ENCODE data around the gene AWAT1.
"Not testable (repeated sequence)": the region's sequence is repeated elsewhere in the genome, so short reads cannot be mapped to it uniquely, and the experiment has no call there.

The AWAT1 gene

GRCh38 chrX:70234355-70234754 is at the start of gene AWAT1:
TSS of gene AWAT1 (plus strand) at chrX:70234655. CDS start at chrX:70234696, 41 bp downstream.
- no peak for DNase-seq

DNA sequence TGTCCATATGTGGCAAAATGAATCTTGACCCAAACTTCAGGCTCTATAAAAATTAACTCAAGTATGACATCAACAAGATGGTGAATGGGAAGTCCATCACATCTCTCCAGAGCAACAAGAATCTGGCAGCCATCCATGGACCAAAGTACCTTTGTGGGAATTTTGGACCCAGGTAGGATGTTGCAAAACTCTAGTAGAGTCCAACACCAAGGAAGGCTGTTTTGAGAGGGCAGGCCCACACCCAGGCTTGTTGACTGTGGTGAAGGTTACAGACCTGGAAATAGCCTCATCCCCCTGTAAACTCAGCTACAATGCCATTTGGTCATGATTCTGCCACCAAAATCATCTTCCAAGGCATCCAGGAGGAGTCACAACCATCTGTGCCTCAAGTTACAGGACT is 44.2 kb upstream of the AWAT1 start:
- DNase-seq, result no peak

- DNase-seq, result no peak
Observed at GRCh38 chrX:70196961-70197720, 37.3 kb upstream of the AWAT1 start.

- no peak for DNase-seq
Observed at GRCh38 chrX:70201732-70202131, 32.7 kb upstream of the AWAT1 start.

DNA sequence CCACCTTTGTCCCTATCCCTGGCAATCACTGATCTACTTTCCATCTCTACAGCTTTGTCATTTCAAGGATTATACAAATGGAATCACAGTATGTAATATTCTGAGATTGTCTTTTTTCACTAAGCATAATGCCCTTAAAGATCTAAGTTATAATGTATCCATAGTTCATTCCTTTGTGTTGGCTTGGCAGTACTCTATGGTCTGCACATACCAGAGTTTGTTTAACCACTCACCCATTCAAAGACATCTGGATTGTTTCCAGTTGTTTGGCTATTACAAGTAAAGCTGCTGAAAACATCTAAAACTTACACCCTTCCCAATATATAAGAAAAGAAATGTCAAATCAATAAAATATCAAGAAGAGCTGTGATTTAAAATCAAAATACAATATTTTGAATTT is 26.0 kb upstream of the AWAT1 start:
- no peak for DNase-seq

DNA sequence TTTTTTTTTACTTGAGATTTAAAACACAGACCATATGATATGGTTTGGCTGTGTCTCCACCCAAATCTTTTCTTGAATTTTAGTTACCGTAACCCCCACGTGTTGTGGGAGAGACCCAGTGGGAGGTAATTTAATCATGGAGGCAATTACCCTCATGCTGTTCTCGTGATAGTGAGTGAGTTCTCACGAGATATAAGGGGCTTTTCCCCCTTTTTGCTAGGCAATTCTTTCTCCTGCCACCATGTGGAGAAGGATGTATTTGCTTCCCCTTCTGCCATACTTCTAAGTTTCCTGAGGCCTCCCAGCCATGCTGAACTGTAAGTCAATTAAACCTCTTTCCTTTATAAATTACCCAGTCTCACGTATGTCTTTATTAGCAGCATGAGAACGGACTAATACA is 24.9 kb upstream of the AWAT1 start:
- not testable (repeated sequence) for DNase-seq

- DNase-seq, result peak; percentile 72
Observed at GRCh38 chrX:70219938-70220764, 14.3 kb upstream of the AWAT1 start.

DNA sequence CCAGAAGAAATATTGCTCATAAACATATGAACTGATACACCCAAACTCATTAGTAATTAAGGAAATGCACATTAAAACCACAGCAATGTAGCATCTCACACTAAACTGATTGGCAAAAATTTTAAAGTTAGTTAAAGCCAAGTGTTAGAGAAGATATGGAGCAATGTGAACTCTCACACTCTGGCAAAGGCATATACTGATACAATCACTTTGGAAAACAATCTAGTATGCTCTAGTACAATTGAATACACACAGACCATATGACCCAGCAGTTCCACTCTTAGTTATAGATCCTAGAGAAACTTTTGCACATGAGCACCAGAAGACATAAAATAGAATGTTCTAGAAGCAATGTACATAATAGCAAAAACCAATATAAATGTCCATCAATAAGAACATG is 8.4 kb upstream of the AWAT1 start:
- no peak for DNase-seq

DNA sequence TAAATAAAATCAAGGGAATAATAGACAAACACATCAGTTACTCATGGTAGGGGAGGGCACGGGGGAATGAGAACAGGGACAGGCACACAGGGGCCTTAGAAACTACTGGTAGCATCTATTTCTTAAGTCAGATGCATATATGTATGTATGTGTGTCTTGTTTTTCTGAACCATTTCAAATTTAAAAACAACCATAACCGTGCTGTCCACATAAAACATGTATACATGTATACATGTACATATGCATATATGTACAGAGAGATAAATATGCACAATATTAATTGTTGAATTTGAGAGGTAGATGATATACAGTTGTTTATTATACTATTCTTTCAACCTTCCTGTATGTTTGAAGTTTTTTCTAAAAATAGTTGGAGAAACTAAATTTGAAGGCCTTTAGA is 7.8 kb upstream of the AWAT1 start:
- DNase-seq, result no peak

DNA sequence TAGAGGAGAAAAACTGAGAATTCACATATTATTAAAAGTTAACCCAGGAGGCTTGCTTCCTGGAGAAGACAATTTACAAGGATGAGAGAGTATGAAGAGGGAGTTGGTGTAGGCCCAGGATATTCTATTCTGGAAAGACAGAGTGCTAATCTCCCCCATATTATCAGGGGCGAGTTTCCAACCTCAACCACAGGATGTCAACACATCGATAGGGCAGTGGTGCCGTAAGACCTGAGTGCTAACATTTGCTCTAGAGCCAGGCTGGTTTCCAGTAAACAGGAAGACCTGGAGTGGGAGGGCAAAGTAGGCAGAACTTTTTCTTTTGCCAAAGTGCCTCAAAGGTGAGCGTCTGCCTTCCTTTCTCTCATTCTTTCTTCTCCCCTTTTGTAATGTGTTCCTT is 2.8 kb upstream of the AWAT1 start:
- no peak for DNase-seq

DNA sequence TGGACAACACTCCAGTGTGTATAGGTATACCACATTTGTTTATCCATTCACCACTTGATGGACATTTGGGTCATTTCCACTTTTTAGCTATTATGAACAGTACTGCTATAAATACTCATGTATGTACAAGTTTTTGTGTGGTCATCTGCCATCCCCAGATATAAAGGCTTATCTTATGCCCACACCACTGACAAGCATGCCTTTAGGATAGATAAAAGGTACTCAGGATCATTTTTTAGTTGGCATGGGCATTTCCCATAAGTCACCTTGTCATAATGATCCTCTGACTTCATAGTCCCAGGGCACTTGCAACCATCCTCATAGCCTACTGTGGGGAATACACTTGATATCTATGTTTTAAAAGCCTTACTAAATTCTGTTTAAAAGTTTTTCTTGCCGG is 6.3 kb downstream of the AWAT1 start:
- no peak for DNase-seq

DNA sequence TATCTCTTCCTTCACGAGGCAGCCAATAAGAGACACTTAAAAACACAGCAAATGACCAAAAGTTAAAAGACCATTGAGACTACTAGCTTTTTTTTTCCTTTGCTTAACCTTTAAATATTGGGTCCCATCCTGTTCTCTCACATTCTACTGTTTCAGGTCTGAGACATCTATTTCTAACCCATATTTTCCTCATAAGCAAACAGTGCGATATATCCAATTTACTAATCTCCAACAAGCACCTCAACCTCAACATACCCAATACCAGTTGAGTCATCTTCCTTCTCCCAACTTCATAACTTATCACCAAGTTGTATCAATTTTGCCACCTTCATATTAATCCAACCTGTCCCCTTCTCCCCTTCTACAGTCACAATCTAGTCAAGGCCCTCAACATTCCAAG is 7.0 kb downstream of the AWAT1 start:
- DNase-seq, result no peak

DNA sequence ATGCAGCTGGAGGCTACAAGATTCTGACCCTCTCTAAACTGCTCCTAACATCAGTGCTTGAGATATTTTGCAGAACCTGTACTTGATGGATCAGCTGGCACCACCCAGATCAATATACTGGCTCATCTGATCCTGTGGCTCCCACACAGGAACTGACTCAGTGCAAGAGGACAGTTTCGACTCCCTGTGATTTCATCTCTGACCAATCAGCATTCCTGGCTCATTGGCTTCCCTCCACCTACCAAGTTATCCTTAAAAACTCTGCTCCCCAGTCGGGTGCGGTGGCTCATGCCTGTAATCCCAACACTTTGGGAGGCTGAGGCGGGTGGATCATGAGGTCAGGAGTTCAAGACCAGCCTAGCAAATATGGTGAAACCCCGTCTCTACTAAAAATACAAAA is 9.1 kb downstream of the AWAT1 start:
- DNase-seq, result not testable (repeated sequence)

GRCh38 chrX:70244881-70245280 is 10.4 kb downstream of the AWAT1 start:
- DNase-seq, result no peak

- no peak for DNase-seq
Observed at GRCh38 chrX:70247252-70247651, 12.8 kb downstream of the AWAT1 start.

GRCh38 chrX:70252491-70252890 is 18.0 kb downstream of the AWAT1 start:
- no peak for DNase-seq

- DNase-seq, result no peak
Observed at GRCh38 chrX:70253377-70254062, 19.1 kb downstream of the AWAT1 start.

DNA sequence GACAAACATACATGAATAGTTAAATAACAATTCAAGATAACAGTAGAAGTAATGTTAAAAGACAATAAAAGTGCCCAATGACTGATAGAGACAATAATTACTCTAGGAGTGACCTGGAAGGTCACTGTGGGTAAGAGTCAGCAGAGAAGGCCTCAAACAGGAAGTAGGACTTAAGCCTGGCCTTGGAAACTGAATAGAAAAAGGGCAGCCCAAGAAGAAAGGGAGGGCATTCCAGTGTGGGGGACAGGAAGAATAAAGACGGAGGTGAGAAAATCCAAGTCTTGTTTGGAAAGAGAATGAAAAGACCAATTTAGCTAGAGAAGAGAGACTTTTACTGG is 19.6 kb downstream of the AWAT1 start:
- no peak for DNase-seq

DNA sequence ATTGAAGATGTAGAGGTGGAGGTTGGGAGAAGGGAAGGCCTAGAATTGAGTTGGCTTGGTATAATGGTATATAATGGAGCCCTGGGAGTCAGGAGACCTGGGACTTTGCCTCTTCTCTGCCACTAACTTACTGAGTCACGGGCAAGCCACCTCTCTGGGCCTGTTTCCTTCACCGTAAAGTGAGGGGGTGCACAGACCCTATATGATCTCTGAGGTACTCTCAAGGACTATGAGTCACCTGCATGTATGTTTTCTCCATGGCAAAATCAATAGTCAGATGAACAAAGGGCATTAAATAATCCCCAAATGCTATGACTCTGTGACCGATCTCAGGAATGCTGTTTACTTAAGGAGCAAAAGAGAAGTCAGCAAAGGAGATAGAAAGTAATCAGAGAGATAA is 20.5 kb downstream of the AWAT1 start:
- no peak for DNase-seq

DNA sequence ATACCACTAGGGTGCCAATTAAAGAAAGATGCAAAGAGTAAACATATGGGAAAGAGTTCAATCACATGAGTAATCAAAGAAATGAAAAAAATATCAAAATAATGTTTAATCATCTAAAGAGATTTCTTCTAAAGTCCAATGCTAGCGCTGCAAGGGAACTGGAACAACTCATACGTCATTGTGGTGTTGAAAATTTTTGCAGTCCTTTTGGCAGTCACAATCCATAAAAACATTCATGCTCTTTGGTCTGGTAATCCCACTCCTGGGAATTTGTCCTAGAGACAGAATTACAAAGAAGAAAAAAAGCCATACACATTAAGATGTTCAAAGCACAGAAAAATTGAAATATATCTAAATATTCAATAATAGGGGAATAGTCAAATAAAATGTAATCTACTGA is 21.0 kb downstream of the AWAT1 start:
- no peak for DNase-seq

DNA sequence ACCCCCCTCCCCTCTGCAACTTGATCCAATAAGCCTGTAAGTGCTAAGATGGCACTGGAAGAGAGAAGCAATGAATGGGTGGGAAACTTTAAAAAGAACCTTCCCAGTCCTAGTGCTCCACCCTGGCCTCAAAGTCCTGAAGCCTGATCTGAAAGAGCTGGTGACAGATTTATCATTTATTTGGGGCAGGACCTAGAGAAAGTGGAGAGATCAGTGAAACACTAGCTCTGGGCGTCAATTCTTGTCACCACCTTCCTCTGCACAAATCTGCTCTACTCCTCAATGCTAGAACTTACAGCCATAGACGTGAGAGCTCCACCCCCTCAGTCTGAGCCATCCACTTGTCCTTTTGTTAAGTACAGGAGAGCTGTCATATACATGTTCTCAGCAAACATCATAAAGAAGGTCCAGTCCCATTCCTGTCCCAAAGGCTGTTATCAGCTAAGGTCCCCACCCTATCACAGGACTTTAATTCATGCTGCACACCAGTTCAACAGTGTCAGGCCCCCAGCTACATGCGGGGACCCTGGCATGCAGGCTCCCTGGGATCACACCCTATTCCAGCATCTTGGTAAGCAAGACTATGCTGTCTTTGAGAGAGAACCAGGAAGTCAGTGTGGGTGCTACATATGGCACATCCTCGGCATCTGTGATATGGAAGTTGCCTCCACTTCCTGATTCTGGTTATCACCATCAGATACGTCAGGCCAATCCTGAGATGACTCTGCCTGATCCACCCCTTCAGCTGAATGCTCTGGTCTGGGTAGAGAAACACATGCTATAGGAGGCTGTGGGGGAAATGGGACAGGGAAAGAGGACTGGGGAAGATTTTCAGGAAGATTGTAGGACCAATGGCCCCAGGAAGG is 23.2 kb downstream of the AWAT1 start:
- no peak for DNase-seq

- no peak for DNase-seq
Observed at GRCh38 chrX:70260104-70260503, 25.6 kb downstream of the AWAT1 start, which contains the start of gene P2RY4. TSS of gene P2RY4 (minus strand) at chrX:70260204. CDS start at chrX:70259624, 580 bp downstream.

Measured in DMS153 (cell line).